ENCODE results near the gene CEP164.

DNA sequence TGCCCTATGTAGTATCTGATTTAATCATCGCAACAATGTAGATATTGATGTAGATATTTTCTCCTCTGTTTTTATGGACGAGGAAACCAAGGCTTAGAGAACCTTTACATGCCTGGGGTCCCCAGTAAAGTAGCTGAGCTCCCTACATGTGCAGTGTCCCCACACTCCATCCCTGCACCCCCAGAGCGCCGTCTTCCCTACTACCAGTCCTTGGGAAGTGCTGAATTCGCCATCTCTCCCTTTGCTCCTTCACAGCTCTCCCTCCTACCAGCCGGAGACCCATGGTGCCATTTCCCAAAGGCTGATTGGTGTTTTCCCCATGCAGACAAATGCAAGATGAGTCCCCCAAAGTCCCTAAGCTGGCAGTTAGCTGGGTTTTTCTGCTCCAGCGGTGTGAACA, 86.0 kb downstream of the CEP164 start:
- no peak for TF ChIP-seq POLR2A (IDR thresholded peaks at IDR 0.05; ENCODE audit: extremely low read depth, insufficient read length)
- TF ChIP-seq, protein P1, sequence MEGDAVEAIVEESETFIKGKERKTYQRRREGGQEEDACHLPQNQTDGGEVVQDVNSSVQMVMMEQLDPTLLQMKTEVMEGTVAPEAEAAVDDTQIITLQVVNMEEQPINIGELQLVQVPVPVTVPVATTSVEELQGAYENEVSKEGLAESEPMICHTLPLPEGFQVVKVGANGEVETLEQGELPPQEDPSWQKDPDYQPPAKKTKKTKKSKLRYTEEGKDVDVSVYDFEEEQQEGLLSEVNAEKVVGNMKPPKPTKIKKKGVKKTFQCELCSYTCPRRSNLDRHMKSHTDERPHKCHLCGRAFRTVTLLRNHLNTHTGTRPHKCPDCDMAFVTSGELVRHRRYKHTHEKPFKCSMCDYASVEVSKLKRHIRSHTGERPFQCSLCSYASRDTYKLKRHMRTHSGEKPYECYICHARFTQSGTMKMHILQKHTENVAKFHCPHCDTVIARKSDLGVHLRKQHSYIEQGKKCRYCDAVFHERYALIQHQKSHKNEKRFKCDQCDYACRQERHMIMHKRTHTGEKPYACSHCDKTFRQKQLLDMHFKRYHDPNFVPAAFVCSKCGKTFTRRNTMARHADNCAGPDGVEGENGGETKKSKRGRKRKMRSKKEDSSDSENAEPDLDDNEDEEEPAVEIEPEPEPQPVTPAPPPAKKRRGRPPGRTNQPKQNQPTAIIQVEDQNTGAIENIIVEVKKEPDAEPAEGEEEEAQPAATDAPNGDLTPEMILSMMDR (IDR thresholded peaks at IDR 0.05; ENCODE audit: low read depth, low read length), result no peak
